Right atrium auricular region (tissue), 2 donors: ENCODE results near the gene RCSD1. TPM values are rescaled to one million over a fixed set of nuclear protein-coding genes. Genes with fewer than 3 reads are reported as not detected.

Experiments
- DNase-seq: peaks from one replicate; pipeline ENCODE4 v3.0.0-alpha.2; 2019; ENCODE audit warnings: low spot score
- H3K27ac ChIP-seq, 2 donors: fragments of 200-600 bp; sonication (generic); 1 replicate in 1 of 2; 2 replicates in 1 of 2; pipeline ENCODE4 v1.5.1; 2016 to 2019
- H3K27me3 ChIP-seq, 2 donors: fragments of 200-600 bp; sonication (generic); one replicate each; pipeline versions ENCODE4 v1.5.1 to v1.6.0; 2017 to 2019
- H3K36me3 ChIP-seq: fragments of 200-600 bp; sonication (generic); one replicate; pipeline ENCODE4 v1.5.1; 2016
- H3K4me1 ChIP-seq, 2 donors: fragments of 200-600 bp; sonication (generic); one replicate each; pipeline versions ENCODE4 v1.5.1 to v1.6.0; 2017 to 2019
- H3K4me3 ChIP-seq, 2 donors: fragments of 200-600 bp; sonication (generic); 1 replicate in 1 of 2; 2 replicates in 1 of 2; pipeline ENCODE4 v1.5.1; 2017 to 2019; ENCODE audit warnings: mild to moderate bottlenecking in 1 of 2, moderate library complexity in 1 of 2
- H3K9me3 ChIP-seq, 2 donors: fragments of 200-600 bp; sonication (generic); one replicate each; pipeline ENCODE4 v1.5.1; 2019
- total RNA-seq, 2 donors: library from RNA; depleted of rRNA; stranded (reverse); fragments of >200 nt; gene quantifications; one replicate each; pipeline ENCODE4 v1.1.0, GENCODE V29; 2016
- TF ChIP-seq, protein P1 (sequence below), 2 donors: fragments of 200-600 bp; sonication (generic); IDR thresholded peaks; one replicate each; pipeline ENCODE4 v1.5.1; 2019; ENCODE audit warnings: antibody characterized with exemption in 2 of 2

The RCSD1 gene
- total RNA-seq, 2 donors from 2014 or later, result 26.5 to 39.3 TPM

DNA sequence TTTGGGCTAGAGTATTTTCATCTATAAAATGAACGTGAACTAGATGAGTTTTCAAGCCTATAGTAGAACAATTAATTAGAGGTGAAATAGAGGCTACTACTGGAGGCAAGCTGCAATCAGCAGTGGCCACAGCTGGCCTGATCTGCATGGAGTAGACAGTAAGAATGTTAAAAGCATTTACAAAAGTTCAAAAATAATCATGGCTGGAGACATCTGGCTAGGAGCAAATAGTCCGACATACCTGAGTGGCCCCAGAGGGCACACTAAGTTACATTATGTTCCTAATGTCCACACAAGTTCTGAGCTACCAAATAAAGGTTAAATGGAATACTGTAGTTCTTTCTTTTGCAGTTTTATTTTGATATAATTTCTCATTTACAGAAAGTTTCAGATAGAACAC lies 119.7 kb downstream of the RCSD1 start:
- no peaks in the 10 kb centered on the region for H3K9me3 ChIP-seq
- H3K4me1 ChIP-seq, result peaks cover 0 to 18% of the 10 kb centered on the region in 2 donors
- H3K36me3 ChIP-seq, result no peaks in the 10 kb centered on the region
- DNase-seq, result no peak
- no peak overlapping the region for H3K4me3 ChIP-seq
- H3K27me3 ChIP-seq, result no peaks in the 10 kb centered on the region
- no peak overlapping the region for H3K27ac ChIP-seq
- TF ChIP-seq, protein P1, sequence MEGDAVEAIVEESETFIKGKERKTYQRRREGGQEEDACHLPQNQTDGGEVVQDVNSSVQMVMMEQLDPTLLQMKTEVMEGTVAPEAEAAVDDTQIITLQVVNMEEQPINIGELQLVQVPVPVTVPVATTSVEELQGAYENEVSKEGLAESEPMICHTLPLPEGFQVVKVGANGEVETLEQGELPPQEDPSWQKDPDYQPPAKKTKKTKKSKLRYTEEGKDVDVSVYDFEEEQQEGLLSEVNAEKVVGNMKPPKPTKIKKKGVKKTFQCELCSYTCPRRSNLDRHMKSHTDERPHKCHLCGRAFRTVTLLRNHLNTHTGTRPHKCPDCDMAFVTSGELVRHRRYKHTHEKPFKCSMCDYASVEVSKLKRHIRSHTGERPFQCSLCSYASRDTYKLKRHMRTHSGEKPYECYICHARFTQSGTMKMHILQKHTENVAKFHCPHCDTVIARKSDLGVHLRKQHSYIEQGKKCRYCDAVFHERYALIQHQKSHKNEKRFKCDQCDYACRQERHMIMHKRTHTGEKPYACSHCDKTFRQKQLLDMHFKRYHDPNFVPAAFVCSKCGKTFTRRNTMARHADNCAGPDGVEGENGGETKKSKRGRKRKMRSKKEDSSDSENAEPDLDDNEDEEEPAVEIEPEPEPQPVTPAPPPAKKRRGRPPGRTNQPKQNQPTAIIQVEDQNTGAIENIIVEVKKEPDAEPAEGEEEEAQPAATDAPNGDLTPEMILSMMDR (IDR thresholded peaks at IDR 0.05), result no peak

DNA sequence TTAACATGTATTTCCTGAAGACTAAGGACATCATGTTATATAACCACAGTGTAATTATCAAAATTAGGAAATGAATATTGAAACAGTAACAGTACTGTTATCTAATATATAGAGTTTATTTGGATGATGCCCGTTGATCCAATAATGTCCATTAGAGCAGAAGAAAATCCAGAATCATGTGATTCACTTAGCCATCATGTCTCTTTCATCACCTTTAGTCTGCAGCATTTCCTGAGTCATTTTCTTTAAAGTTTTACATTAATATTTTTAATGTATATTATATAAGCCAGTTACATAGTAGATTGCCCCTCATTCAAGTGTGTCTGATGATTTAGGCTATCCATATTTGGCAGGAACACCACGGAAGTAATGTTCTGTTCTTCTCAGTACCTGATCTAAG lies 120.6 kb downstream of the RCSD1 start:
- TF ChIP-seq, protein P1 (IDR thresholded peaks at IDR 0.05), result no peak
- H3K36me3 ChIP-seq, result no peaks in the 10 kb centered on the region
- H3K27me3 ChIP-seq, result no peaks in the 10 kb centered on the region
- H3K4me3 ChIP-seq, result no peak overlapping the region
- peaks cover 0 to 21% of the 10 kb centered on the region in 2 donors for H3K4me1 ChIP-seq
- no peak overlapping the region for H3K27ac ChIP-seq
- no peak for DNase-seq
- H3K9me3 ChIP-seq, result no peaks in the 10 kb centered on the region

DNA sequence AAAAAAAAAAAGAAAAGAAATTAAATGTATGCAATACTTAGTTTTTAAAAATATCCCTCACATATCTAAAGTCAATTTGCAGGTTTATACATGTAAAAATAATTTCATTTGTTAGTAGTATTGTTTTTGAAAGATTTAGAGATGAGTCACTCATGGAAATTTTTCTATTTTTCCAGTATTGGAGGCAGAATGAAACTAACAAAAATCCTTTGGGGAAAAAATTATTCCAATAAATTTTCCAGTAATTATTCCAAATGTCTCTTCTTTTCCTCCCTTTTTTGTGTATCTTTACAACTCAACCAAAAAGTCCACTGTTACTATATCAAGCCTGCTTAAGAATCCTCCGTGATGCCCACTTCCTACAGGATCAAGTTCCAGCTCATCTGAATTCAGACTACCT lies 121.6 kb downstream of the RCSD1 start:
- Histone ChIP-seq H3K27ac (no peak overlapping the region), H3K4me1 (peaks cover 0 to 29% of the 10 kb centered on the region in 2 donors), H3K4me3 (no peak overlapping the region), H3K27me3 (no peaks in the 10 kb centered on the region), H3K9me3 (no peaks in the 10 kb centered on the region), H3K36me3 (no peaks in the 10 kb centered on the region)
- TF ChIP-seq, protein P1 (IDR thresholded peaks at IDR 0.05), result no peak
- DNase-seq, result no peak

DNA sequence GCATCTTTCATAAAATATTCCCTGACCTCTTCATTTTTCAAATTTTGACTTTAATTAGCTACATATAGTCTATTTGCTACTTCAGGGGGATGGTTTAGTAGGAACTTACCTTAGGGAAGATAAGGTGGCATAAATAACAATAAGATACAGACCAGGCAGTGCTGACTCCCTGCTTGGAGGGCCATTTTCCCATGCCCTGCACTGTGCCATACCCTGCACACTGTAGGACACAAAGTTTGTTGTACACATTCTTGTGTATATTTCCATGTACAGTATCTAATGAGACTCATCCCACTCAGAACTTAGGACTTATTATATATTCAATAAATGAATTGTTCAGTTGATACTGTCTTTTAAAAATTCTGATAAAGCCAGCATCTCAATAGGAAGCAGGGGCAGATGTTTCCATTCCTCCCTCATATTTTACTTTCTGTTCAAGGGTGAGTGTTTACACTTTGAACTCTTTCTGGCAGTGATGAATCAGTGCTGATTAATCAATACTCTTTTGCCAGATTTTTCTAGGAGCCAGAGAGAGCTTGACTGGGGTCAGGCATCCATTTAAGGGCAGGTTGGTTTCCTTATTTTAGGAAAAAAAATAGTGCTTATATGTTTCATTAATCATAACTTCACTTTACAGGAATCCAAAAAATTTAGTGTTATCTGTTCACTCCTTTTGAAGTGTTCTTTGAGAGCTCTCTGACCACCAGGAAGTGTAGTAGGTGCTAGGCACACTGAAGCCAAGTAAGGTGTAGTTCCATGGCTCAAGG lies 122.4 kb downstream of the RCSD1 start:
- no peaks in the 10 kb centered on the region for H3K36me3 ChIP-seq
- peaks cover 0 to 36% of the 10 kb centered on the region in 2 donors for H3K4me1 ChIP-seq
- TF ChIP-seq, protein P1 (IDR thresholded peaks at IDR 0.05), result no peak

DNA sequence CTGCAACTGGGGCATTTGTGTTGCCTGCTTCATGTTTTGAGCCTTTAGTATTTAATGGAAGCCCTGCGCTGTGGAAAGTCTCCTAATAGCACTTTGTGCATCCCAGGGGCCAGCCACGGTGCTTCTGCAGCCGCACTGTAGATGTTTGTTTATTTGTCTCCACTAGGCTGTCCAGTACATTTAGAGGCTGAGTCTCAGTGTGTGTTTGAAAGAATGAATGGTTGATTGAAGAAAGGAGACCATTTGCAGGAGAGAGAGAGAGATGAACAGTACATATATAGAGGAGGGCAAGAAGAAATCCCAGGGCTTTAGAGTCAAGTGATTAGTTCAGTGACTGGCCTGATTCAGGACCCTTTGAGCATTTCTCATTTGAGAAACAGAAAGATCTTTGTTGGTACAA lies 125.6 kb downstream of the RCSD1 start:
- TF ChIP-seq, protein P1 (IDR thresholded peaks at IDR 0.05), result no peak
- Histone ChIP-seq H3K27me3 (no peaks in the 10 kb centered on the region), H3K27ac (no peak overlapping the region), H3K4me1 (peaks cover 0 to 40% of the 10 kb centered on the region in 2 donors), H3K36me3 (no peaks in the 10 kb centered on the region), H3K9me3 (no peaks in the 10 kb centered on the region), H3K4me3 (no peak overlapping the region)
- no peak for DNase-seq

More for the DNA sequence above, 122.4 kb downstream of the RCSD1 start:
- no peak overlapping the region for H3K4me3 ChIP-seq
- H3K27me3 ChIP-seq, result no peaks in the 10 kb centered on the region
- no peak for DNase-seq
- H3K27ac ChIP-seq, result no peak overlapping the region
- no peaks in the 10 kb centered on the region for H3K9me3 ChIP-seq

Other genes with a start within 250 kb of the RCSD1 start
- gene CD247, start 111.7 kb upstream of the RCSD1 start, total RNA-seq, result 1 to 10 TPM in 1 of 2 donors, under 1 TPM in 1; 0.79 to 1.1 TPM
- gene CREG1, start 76.5 kb upstream of the RCSD1 start, total RNA-seq, result 100 to 1,000 TPM; 127 to 163 TPM
- gene MPZL1, start 91.8 kb downstream of the RCSD1 start, total RNA-seq, result 10 to 100 TPM; 22.4 to 52.0 TPM